Glutamatergic neuron (in vitro differentiated cells): ENCODE measurements around the gene CYB5RL. TPM values are rescaled to one million over a fixed set of nuclear protein-coding genes. Genes with fewer than 3 reads are reported as not detected.

Source experiments
- DNase-seq: peaks from one replicate; pipeline ENCODE4 v3.0.0; 2022
- H3K27ac Mint-ChIP-seq: one replicate; pipeline ENCODE4 v1.8.0; 2020; ENCODE audit warnings: mild to moderate bottlenecking, mixed read lengths, inconsistent platforms; ENCODE audit not compliant: unreplicated experiment
- H3K27me3 Mint-ChIP-seq: one replicate; pipeline ENCODE4 v1.8.0; 2020; ENCODE audit warnings: mild to moderate bottlenecking, moderate library complexity, mixed read lengths, inconsistent platforms; ENCODE audit not compliant: unreplicated experiment
- H3K36me3 Mint-ChIP-seq: one replicate; pipeline ENCODE4 v1.8.0; 2020; ENCODE audit warnings: mild to moderate bottlenecking, mixed read lengths, inconsistent platforms; ENCODE audit not compliant: unreplicated experiment
- H3K4me1 Mint-ChIP-seq: one replicate; pipeline ENCODE4 v1.8.0; 2020; ENCODE audit warnings: mild to moderate bottlenecking, low read depth, mixed read lengths, inconsistent platforms; ENCODE audit not compliant: unreplicated experiment
- H3K4me3 Mint-ChIP-seq: one replicate; pipeline ENCODE4 v1.8.0; 2020; ENCODE audit warnings: mild to moderate bottlenecking, mixed read lengths, inconsistent platforms; ENCODE audit not compliant: unreplicated experiment
- H3K9me3 Mint-ChIP-seq: one replicate; pipeline ENCODE4 v1.8.0; 2020; ENCODE audit warnings: mild to moderate bottlenecking, moderate library complexity, mixed read lengths, inconsistent platforms; ENCODE audit not compliant: unreplicated experiment
- CTCF ChIP-seq: fragments of 200-600 bp; sonication (generic); IDR thresholded peaks from one replicate; pipeline ENCODE4 v1.5.0; 2021; ENCODE audit not compliant: partially characterized antibody, unreplicated experiment
- total RNA-seq: library from RNA; stranded (reverse); fragmentation: NEBNext Ultra II Directional; extraction: Animal tissue kit (Norgen Biotek cat#: 25700); gene quantifications from one replicate; pipeline ENCODE4 v1.2.1, GENCODE V29; 2021; ENCODE audit not compliant: unreplicated experiment

The CYB5RL gene
- total RNA-seq, 1 donor from 2014 or later = 6.8 TPM

GRCh38 chr1:54245501-54245900 is 45.7 kb upstream of the CYB5RL start:
- no peak for TF ChIP-seq CTCF
- no peak for DNase-seq
- Mint-ChIP-seq H3K4me3 (no peak overlapping the region), H3K27ac (peak overlapping the region; percentile 77), H3K36me3 (peaks cover 12% of the 10 kb centered on the region), H3K9me3 (peaks cover 55% of the 10 kb centered on the region), H3K27me3 (peaks cover 54% of the 10 kb centered on the region), H3K4me1 (peaks cover 40% of the 10 kb centered on the region)

DNA sequence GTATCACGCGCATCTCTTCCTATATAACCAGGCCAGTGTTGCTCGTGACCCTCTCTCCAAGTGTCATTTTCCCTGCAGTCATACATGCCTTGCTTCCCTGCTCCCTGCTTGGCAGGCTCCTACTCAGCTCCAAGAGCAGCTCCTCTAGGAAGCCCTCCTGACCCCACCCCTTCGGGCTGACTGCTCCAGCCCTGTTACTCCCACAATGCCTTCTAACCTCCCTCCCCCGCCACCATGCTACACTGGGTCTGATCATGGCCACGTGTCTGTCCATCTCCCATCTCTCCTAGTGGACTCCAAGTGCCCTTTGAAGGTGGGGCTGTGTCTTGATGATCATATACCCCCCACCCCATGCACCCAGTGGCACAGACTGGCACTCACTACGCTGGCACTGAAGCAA is 44.8 kb upstream of the CYB5RL start:
- H3K27me3 Mint-ChIP-seq = peaks cover 49% of the 10 kb centered on the region
- no peak for DNase-seq
- H3K4me1 Mint-ChIP-seq = peaks cover 34% of the 10 kb centered on the region
- H3K27ac Mint-ChIP-seq = peak overlapping the region; percentile 48
- peak overlapping the region; percentile 25 for H3K4me3 Mint-ChIP-seq
- TF ChIP-seq CTCF = no peak
- H3K9me3 Mint-ChIP-seq = peaks cover 54% of the 10 kb centered on the region
- peaks cover 12% of the 10 kb centered on the region for H3K36me3 Mint-ChIP-seq

- H3K9me3 Mint-ChIP-seq = peaks cover 56% of the 10 kb centered on the region
These were observed 43.2 kb upstream of the CYB5RL start for GRCh38 chr1:54243022-54243421.

GRCh38 chr1:54241364-54241763 is 41.5 kb upstream of the CYB5RL start:
- Mint-ChIP-seq H3K9me3 (peaks cover 57% of the 10 kb centered on the region), H3K36me3 (peaks cover 22% of the 10 kb centered on the region), H3K27me3 (peaks cover 54% of the 10 kb centered on the region), H3K27ac (peak overlapping the region; percentile 64), H3K4me1 (peaks cover 26% of the 10 kb centered on the region), H3K4me3 (no peak overlapping the region)
- TF ChIP-seq CTCF = no peak
- DNase-seq = no peak

More at GRCh38 chr1:54243022-54243421, 43.2 kb upstream of the CYB5RL start:
- H3K36me3 Mint-ChIP-seq = peaks cover 12% of the 10 kb centered on the region
- peaks cover 49% of the 10 kb centered on the region for H3K27me3 Mint-ChIP-seq
- DNase-seq = no peak
- H3K4me1 Mint-ChIP-seq = peaks cover 29% of the 10 kb centered on the region
- peak overlapping the region; percentile 43 for H3K4me3 Mint-ChIP-seq
- peak overlapping the region; percentile 84 for H3K27ac Mint-ChIP-seq
- TF ChIP-seq CTCF = no peak

DNA sequence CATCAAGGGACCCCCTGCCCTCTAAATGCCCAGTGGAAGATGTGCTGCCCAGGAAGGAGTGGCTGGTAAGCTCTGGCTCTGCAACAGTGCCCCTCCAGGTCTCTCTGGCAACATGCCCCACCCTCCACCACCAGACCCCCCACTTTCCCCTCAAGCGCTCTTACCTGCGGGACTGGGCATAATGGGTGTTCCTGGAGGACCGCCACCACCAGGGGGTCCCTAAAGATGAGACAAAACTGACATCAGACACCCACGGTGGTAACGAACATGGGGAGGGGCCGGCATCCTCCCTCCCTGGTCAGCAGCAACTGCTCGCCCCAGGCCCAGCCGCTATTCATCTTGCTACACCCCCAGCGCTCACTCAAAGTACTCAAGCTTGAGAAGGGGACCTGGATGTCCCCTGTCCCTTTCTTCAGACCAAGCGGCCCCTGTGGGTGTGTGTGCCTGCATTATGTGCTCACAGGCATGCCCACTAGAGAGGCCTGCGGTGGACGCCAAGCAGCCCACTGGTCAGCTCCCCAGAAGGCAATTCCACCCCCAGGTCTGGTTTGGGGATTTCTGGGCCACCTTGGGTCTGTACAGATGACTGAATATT is 41.0 kb upstream of the CYB5RL start:
- Mint-ChIP-seq H3K27ac (peak overlapping the region; percentile 75), H3K36me3 (peaks cover 23% of the 10 kb centered on the region), H3K27me3 (peaks cover 50% of the 10 kb centered on the region), H3K4me3 (no peak overlapping the region), H3K4me1 (peaks cover 26% of the 10 kb centered on the region), H3K9me3 (peaks cover 55% of the 10 kb centered on the region)
- DNase-seq = no peak
- no peak for TF ChIP-seq CTCF
